HEK293 (cell line): ENCODE measurements around the gene ASAP2.

Experiments used
- CTCF ChIP-seq: fragments of 450-650 bp; formaldehyde crosslinking; IDR thresholded peaks from 2 replicates; pipeline ENCODE4 v1.5.1; 2016; ENCODE audit warnings: missing biosample characterization, missing genetic modification characterization
- OVOL3 ChIP-seq: fragments of 450-650 bp; formaldehyde crosslinking; IDR thresholded peaks from 2 replicates; pipeline ENCODE4 v1.5.1; 2016; ENCODE audit warnings: missing biosample characterization, missing genetic modification characterization
- ZNF175 ChIP-seq: fragments of 450-650 bp; formaldehyde crosslinking; IDR thresholded peaks from 2 replicates; pipeline ENCODE4 v1.5.1; 2016; ENCODE audit warnings: missing biosample characterization, missing genetic modification characterization
- ZNF19 ChIP-seq: fragments of 450-650 bp; formaldehyde crosslinking; IDR thresholded peaks from 2 replicates; pipeline ENCODE4; 2016; ENCODE audit warnings: missing biosample characterization, missing genetic modification characterization, low read depth
- ZNF558 ChIP-seq: fragments of 450-650 bp; formaldehyde crosslinking; IDR thresholded peaks from 2 replicates; pipeline ENCODE4 v1.5.1; 2016; ENCODE audit warnings: missing biosample characterization, missing genetic modification characterization

- no peak for TF ChIP-seq ZNF19 (tag by site-specific recombination)
- TF ChIP-seq ZNF175, result no peak
- TF ChIP-seq ZNF558 (tag by site-specific recombination), result no peak
- no peak for TF ChIP-seq CTCF (tag by site-specific recombination)
- no peak for TF ChIP-seq OVOL3
These were observed 154.1 kb downstream of the ASAP2 start for GRCh38 chr2:9360701-9361100.
